ENCODE results near the gene NCAM2.

NCAM2 gene

DNA sequence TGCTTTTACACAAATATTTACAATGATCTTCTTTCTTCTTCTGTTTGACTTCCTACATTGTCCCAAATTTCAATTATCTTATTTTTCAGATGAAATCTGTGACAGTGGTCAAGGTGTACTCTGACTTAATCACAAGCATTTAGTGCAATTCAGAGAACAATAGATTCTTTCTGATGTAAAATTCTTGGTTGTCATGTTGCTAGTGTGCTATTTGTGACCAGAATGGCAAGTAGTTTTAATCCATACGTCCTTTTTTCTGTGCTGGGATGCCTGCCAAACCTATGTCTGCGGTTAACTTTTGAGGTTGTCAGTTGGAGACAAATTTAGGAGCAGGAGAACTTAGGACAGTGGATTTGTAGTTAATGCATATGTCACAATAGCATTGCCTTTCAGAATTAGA, 31.0 kb downstream of the NCAM2 start:
- DNase-seq: no peak

- no peak for DNase-seq
Observed at GRCh38 chr21:21030311-21030710, 32.1 kb downstream of the NCAM2 start.

DNA sequence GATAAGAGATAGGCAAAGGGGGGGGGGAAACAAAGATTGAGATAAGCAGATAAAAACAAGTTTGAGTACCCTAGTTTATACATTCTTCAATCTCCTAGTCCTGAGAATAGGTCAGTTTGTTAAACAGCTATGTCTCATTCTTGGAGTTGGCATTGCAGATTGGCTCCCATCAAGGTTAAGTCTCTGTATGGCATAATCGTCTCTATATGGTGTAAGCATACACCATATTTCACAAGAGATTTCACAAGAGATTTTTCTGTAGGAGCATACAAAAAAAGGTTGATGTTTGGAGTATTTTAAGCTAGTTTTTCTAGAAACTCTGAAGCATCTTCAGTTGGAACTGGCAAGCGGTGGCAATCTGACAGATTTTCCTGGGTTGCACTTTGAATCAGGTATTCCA, 35.8 kb downstream of the NCAM2 start:
- no peak for DNase-seq

- DNase-seq: no peak
Observed at GRCh38 chr21:21039624-21040170, 41.5 kb downstream of the NCAM2 start.

- DNase-seq: no peak
Observed at GRCh38 chr21:21045518-21045917, 47.3 kb downstream of the NCAM2 start.

DNA sequence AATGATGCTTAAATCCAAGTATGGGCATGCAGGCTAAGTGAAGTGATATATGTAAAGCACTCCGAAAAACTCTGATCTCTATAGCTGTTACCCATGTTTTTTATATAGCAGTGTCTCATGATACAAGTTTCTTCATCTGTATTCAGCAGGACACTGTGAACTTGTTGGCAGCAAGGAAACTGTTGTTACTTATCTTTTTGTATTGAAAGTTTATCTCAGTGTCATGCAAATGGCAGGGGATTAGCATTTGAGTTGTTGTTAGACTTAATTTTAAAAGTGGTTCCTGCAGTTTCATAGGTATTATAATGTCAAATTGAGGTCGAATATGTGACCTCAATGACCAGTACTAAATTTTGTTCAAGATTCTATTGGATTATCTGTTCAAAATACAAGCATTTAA, 47.9 kb downstream of the NCAM2 start:
- DNase-seq: no peak

- no peak for DNase-seq
Observed at GRCh38 chr21:21051109-21052055, 53.2 kb downstream of the NCAM2 start.

GRCh38 chr21:21052672-21053071, 54.5 kb downstream of the NCAM2 start:
- DNase-seq: no peak

DNA sequence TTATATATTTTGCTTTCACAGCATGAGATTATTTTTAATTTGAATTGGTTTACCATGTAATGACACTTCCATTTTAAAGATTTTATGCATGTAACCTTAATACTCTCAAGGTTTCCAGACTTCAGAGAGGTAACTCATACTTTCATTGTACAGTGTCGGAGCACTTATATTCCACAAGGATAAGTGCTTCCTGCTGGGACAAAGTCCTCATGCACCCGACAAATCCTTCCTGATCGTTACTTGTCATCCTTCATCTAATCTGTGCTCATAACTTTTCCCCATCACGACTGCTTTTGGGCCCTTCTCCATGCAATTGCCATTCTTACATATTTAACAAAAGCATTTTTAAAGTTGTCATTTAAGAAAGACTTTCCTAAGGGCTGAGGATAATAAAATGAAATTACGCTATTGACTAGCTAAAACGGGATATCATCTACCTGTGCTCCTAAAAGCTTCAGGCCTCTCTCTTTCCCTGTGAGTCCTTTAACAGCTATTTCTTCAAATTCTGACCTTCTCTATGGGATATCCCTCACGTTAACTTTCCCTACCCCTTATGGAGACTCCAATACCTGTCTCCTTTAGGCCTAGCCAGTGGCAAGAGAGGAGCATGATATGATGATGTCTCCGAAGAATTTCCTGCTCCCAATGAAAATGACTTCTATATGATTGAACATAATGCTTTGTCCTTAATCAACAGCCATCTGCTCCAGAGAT, 59.3 kb downstream of the NCAM2 start:
- DNase-seq: no peak

DNA sequence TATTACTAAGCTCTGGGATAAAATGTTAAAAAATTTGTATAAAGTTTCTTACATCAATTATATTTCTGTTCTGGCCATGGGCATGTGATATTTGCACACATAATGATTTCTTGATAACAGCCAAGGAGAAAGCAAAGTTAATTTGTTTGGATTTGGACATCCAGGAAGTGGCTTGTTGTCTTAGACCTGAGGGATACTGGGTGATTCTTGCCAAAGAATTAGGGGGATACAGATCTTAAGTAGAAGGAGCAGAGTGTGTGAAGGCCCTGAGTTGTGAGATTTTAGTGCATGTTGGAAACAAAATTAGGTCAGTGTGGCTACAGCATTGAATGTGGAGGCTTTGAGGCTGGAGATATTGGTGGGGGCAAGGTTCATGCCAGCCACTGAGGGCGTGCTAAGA, 65.6 kb downstream of the NCAM2 start:
- DNase-seq: no peak

DNA sequence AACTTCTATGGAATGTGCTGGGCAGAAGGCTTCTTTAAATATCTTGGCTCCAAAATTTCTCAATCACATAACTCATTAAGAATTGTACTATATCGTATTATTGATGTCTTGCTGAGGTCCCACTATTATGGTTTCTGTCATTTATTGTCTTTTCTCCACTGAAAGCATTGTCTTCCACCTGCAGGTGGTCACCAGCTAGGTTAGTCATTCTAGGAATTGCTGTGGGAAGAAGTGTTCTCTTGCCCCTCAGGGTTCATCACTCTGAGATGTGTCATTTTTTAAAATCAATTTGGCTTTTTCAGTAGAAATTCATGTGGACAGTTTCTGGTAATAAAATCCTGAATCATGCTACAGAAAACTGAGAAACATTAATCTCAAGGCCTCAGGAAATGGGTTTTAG, 66.1 kb downstream of the NCAM2 start:
- no peak for DNase-seq

DNA sequence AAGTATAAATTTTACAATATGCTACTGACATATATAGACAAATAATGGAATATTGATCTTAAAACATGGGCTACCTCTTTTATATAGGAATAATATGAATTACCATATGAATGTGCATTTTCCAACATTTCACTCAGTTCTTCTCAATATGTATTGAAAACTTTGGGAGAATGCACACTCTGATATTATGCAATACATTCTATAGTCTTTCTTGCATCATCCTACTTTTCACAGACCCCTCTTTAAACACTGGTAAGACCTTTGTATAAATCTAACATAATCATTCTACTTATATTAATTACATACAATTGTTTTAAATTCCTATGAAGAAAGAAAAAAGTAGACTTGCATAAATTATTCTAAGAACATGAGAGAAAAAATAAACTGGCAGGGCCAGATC, 69.2 kb downstream of the NCAM2 start:
- DNase-seq: no peak

GRCh38 chr21:21074305-21074704, 76.1 kb downstream of the NCAM2 start:
- no peak for DNase-seq

GRCh38 chr21:21076051-21076450, 77.8 kb downstream of the NCAM2 start:
- DNase-seq: no peak

GRCh38 chr21:21076491-21076890, 78.3 kb downstream of the NCAM2 start:
- DNase-seq: no peak

DNA sequence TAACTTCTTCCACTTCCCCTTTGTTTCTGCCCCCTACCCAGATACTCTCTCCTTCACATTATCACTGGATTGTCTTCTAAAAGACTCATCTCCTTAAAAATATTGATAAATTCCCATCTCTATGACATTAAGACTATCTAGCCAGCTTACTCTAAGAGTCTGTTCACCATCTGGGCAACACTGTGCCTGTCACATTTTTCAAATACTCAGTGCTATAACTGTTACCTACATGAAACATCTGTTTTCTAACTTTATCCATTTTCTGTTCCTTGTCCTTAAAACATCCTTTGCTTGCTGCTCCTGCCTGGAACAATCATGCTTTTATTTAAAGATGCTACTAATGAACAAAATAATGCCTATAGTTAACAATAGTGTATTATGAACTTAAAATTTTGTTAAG, 81.4 kb downstream of the NCAM2 start:
- no peak for DNase-seq

- no peak for DNase-seq
Observed at GRCh38 chr21:21084179-21084578, 86.0 kb downstream of the NCAM2 start.

- no peak for DNase-seq
Observed at GRCh38 chr21:21085206-21085605, 87.0 kb downstream of the NCAM2 start.

DNA sequence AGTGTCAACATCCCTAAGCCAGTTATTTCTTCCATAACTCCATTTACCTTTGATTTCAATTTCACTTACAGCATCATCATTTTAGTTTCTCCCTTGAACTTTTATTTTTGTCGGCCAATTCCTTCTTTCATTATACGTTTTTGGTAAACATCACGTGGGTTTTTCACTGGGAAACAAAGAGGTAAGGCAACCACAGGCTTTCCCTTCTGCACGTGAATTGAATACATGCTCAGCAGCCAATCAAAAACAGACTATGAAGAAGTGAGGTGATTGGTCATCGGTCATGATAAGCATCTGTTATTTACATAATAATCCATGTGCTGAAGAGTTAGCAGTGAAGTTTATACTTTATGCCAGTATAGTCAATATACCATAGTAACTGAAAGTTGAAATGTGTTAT, 98.7 kb downstream of the NCAM2 start:
- DNase-seq: no peak

GRCh38 chr21:21097466-21097865, 99.3 kb downstream of the NCAM2 start:
- no peak for DNase-seq

DNA sequence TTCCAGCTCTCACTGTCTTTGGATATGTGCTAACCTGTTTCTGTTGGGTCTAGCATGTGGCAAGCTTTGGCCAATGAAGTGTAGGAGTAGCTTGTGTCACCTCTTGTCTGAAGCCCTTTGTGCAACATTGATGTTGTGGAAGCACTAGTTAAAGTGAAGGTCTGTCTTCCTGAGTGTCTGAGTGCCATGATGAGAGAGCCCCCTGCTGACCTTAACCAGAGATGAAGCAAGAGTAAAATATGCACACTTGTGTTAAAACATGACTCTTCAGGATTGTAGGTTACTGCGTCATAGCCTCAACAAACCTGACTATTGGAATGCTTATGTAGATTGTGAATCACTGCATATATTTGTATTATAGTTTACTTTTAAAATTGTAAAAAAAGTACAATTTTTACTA, 103.7 kb downstream of the NCAM2 start:
- no peak for DNase-seq

GRCh38 chr21:21102896-21103295, 104.7 kb downstream of the NCAM2 start:
- DNase-seq: no peak

DNA sequence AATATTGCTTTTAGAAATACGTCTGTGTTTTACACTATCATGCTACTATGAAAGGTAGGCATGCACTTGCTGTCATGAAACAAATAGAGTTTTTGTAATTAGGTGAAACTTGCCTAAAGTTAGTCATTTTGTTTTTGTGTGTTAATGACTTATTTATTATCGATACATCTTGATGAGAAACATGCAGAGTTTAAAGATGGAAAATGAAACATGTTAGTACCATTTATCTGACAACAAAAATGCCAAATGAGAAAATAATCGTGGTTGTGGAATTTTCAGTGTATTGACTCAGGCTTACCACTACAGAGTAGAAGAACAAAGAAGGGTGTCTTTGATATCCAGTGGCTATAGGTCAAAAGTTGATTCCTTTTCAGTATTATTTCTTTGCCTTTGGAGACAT, 105.5 kb downstream of the NCAM2 start:
- DNase-seq: no peak

DNA sequence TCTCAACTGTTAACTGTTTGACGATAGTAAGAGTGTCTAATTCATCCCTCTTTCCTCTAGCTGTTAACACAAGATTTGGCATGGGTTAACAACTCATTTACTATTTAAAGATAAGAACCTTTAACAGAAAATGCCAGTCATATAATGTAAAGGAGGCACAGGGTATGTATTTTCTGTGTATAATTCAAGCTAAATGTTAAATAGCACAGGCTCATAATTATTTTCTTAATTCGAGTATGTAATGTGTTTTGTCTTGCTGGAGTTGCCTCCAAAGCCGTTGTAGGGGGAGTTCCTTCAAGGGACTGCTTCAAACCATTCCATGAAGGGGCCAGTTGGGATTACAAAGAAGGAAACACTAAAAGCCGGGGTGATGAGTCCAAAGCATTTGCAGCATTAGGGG, 111.5 kb downstream of the NCAM2 start:
- DNase-seq: no peak
